Fibroblast of lung (primary cell): ENCODE measurements around the gene DENND1A.

ENCODE experiments used
- EZH2 ChIP-seq: IDR thresholded peaks from 2 replicates; pipeline ENCODE4 v1.5.1; 2012; ENCODE audit warnings: low read length, control low read depth, mild to moderate bottlenecking; ENCODE audit errors: missing control alignments
- TF ChIP-seq, protein P1 (sequence below), 2 donors: IDR thresholded peaks in 1 of 2; conservative IDR thresholded peaks in 1 of 2; 1 replicate in 1 of 2; 2 replicates in 1 of 2; pipeline ENCODE4 v1.5.1; 2011 to 2012; ENCODE audit warnings: low read length in 2 of 2, control low read depth in 1 of 2, inconsistent platforms in 1 of 2, low read depth in 1 of 2, mild to moderate bottlenecking in 1 of 2

DNA sequence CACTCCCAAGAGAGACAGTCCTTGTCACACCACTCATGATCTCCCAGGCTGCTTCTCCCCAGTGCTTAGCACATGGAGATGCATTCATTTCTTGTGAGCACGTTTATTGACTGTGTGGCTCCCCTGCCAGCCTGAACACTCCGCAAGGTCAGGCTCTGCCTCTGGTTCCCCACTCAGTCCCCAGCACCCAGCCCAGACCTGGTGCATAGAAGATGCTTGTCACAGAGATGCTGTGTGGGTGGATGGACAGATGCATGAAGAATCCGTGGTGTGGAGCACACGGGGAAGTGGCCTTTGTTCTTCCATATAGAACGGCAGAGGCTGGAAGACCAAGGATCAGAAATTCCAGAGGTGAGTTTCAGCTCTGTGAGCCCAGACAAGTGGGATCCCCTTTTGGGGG lies 587.7 kb downstream of the DENND1A start:
- no peak for TF ChIP-seq EZH2
- TF ChIP-seq, protein P1, sequence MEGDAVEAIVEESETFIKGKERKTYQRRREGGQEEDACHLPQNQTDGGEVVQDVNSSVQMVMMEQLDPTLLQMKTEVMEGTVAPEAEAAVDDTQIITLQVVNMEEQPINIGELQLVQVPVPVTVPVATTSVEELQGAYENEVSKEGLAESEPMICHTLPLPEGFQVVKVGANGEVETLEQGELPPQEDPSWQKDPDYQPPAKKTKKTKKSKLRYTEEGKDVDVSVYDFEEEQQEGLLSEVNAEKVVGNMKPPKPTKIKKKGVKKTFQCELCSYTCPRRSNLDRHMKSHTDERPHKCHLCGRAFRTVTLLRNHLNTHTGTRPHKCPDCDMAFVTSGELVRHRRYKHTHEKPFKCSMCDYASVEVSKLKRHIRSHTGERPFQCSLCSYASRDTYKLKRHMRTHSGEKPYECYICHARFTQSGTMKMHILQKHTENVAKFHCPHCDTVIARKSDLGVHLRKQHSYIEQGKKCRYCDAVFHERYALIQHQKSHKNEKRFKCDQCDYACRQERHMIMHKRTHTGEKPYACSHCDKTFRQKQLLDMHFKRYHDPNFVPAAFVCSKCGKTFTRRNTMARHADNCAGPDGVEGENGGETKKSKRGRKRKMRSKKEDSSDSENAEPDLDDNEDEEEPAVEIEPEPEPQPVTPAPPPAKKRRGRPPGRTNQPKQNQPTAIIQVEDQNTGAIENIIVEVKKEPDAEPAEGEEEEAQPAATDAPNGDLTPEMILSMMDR (conservative IDR thresholded peaks at IDR 0.05 in 1 of 2, IDR thresholded peaks at IDR 0.05 in 1 of 2; ENCODE audit: low read depth in 1 of 2, low read length in 2 of 2), result no peak
